Right lobe of liver (tissue), 4 donors: ENCODE data around the gene SACM1L.

ENCODE experiments used
- POLR2A ChIP-seq: fragments of 450-650 bp; IDR thresholded peaks from one replicate; pipeline ENCODE4 v1.6.1; 2017; ENCODE audit warnings: antibody characterized with exemption, mild to moderate bottlenecking
- TF ChIP-seq, protein P1 (sequence below), 4 donors: fragments of 200-600 bp in 3 of 4; fragments of 450-650 bp in 1 of 4; IDR thresholded peaks; one replicate each; pipeline versions ENCODE4 v1.5.1 to v1.8.0; 2016 to 2022; ENCODE audit warnings: antibody characterized with exemption in 4 of 4, mild to moderate bottlenecking in 2 of 4
- donor health status: DM: no; HTN: no; CAD: no.
- donor health status: DM: no; HTN: no; CAD: no.
- donor health status: DM: no; HTN: yes; CAD: no.

DNA sequence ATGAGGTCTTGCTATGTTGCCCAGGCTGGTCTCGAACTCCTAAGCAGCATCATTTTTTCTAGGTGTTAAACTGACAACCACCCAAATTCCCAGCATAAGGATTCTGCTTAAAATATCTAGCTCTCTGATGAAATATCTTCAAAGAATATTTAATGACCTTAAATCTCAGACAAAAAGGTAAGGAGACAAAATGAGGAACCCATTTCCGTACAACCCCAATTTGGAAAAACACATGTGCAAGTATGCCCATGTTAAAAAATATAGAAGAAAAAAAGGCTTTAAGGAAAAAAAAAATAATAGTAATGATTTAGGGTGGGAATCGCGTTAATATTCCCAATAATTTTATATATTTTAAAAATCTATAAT, 1.4 kb upstream of the SACM1L start:
- TF ChIP-seq, protein P1, sequence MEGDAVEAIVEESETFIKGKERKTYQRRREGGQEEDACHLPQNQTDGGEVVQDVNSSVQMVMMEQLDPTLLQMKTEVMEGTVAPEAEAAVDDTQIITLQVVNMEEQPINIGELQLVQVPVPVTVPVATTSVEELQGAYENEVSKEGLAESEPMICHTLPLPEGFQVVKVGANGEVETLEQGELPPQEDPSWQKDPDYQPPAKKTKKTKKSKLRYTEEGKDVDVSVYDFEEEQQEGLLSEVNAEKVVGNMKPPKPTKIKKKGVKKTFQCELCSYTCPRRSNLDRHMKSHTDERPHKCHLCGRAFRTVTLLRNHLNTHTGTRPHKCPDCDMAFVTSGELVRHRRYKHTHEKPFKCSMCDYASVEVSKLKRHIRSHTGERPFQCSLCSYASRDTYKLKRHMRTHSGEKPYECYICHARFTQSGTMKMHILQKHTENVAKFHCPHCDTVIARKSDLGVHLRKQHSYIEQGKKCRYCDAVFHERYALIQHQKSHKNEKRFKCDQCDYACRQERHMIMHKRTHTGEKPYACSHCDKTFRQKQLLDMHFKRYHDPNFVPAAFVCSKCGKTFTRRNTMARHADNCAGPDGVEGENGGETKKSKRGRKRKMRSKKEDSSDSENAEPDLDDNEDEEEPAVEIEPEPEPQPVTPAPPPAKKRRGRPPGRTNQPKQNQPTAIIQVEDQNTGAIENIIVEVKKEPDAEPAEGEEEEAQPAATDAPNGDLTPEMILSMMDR (IDR thresholded peaks at IDR 0.05) = no peak
- TF ChIP-seq POLR2A = no peak
